Measurements from ENCODE around the gene CPNE4.
A peak's percentile ranks its signal among the peaks of the same experiment; 100 is the strongest.
"Not testable (repeated sequence)": the region's sequence is repeated elsewhere in the genome, so short reads cannot be mapped to it uniquely, and the experiment has no call there.

CPNE4 gene

GRCh38 chr3:132034486-132035464 is at the start of gene CPNE4:
CPNE4 (minus strand) TSS chr3:132035014.
- DNase-seq: peak; percentile 61

DNA sequence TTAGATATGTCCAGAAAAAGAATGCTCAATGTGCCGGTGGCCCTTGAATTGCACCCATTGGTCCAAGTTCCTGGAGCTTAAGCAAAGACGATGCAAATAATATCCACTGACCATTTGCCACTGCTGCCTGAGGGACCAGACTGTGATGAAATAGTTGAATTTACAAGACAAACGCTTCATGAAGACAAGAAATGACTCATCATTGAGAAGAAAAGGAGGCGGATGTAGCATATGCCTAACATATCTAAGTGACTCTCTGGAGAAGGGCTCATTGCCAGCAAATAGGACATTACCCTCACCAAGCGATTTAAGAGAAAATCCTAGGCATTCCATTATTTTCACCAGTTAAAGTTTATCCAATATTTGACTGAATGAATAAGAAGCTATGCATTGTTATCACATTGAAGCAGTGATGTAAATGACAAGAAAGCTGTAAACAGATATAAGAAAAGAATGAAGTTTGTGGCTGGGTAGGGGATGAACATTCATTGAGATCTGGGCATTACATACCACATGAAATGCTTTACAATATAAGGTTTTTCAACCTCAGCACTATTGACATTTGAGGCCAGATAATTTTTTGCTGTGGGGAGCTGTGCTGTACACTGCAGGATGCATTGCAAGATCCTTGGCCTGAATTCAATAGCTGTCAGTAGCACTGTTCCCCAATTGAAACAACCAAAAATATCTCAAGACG is 48.9 kb upstream of the CPNE4 start:
- no peak for DNase-seq

GRCh38 chr3:132083159-132083558 is 48.3 kb upstream of the CPNE4 start:
- DNase-seq: no peak

- DNase-seq: no peak
Measured at GRCh38 chr3:132079147-132079546, 44.3 kb upstream of the CPNE4 start.

DNA sequence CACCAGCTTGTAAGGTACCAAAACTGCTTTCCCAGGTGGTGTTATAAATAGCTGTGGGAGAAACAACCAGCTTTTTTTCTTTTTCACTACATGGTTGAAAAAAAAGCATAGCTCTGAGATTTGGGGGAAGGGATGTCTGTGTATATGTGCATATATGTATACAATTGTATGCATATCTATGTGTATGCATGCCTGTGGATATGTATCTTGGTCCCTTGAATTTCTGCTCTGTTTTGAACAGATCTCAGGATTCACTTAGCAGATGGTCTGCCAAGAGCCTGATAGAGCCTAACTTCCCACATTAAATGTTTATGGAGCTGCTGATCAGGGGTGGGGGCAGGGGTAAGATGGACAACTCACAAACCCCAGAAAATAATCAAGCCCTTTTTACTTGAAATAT is 39.0 kb upstream of the CPNE4 start:
- no peak for DNase-seq

DNA sequence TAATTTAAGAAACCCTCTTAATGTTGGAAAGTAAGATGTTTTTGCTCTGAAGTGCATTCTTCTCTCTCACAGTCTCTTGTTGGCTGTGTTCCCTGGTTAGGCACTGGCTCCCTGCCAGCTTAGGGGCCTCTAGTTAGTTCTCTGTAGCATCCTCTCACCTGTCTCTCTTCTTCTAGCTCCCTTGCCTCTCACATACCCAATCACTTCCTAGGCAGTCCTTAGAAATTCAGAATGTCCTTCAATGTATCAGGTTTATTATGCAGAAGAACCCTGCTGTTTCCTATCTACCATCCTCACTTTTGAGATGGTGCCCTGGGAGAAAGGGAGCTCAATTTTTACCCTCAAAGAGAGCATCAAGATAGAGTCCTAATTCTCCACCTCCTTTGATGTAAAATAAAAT is 36.2 kb upstream of the CPNE4 start:
- DNase-seq: no peak

- DNase-seq: no peak
Measured at GRCh38 chr3:132064114-132064513, 29.3 kb upstream of the CPNE4 start.

DNA sequence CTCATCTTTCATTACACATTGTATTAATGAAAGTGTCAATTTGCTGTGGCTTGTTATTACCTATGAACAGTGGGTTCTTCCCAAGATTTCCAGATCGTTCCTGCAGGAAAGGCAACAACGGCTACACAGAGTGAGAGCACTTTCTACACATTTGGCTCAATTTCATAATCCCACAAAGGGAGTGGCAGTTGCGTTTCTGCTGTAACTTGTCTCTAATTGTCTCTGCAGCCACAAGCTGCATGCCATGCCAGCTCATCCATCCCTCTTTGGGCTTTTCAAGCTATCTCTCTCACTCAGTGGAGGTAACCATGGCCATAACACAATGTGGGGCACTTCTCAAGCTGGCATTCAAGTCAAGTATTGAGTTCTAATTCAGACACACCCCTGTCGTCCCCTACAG is 27.7 kb upstream of the CPNE4 start:
- DNase-seq: no peak

DNA sequence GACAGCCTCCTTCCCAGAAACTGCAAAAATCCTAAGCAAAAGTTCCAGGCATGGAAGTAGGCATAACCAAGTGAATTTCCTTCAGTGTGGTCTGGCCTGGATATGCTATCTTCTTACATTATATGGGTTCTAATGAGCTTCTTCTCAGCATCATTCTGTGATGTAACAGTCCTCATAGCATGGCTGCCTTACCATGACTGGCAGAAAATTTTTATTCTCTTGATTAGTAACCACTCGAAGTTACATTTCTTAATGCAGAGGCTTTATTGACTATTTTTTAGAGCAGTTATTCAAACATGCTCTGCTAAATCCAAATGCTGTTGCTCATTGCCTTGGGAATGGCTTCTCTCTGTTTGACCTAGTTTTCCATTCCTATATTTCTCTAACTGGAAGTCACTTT is 21.1 kb upstream of the CPNE4 start:
- DNase-seq: no peak

- no peak for DNase-seq
Measured at GRCh38 chr3:132047209-132047608, 12.4 kb upstream of the CPNE4 start.

- DNase-seq: not testable (repeated sequence)
Measured at GRCh38 chr3:132044874-132045273, 10.1 kb upstream of the CPNE4 start.

GRCh38 chr3:132042681-132043080 is 7.9 kb upstream of the CPNE4 start:
- DNase-seq: no peak

DNA sequence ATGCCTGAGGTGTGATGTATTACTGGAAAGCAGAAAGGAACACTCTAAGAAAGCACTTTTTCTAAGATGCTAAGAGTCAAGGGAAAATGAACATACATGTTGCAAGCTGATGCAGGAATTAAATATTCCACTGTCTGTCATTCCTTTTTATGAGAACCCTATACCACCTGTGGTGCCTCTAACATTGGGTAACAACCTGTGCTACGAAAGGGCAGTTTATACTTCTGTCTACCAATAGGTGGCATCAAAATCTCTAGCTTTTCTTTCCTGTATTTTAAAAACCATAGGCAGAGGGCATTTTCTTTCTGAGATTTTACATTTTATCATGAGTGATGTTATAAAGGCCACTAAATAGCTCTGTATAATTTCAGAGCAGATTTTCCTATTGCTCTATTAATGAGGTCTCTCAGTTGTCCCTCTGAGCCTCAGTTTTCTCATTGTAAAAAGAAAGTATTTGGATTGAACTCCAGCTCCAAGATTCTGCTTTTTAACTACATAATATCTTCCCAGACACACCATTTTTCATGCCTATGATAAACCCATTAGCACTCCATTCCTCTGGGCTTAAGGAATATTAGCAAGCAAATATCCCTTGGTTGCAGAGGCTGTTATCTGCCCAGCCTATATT is 3.5 kb upstream of the CPNE4 start:
- no peak for DNase-seq

GRCh38 chr3:132037581-132037980 is 2.8 kb upstream of the CPNE4 start:
- no peak for DNase-seq

DNA sequence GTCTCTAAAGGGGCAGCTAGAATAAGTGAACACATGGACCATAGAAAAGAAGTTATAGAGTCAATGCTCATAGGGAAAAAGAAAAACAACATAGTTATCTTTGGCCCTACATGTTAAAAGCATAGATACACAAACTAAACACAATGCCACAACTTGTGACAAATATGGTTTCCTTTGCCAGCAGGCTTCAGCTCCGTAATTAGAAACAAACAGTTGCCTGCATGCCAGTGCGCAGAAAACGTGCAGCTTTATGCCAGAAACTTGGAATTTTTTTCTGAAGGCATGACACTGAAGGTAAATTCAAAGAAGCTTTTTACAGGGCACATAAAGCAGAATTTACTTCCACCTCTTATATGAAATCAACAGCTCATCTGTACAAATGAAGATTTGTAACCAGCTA is 2.2 kb upstream of the CPNE4 start:
- no peak for DNase-seq

- DNase-seq: no peak
Measured at GRCh38 chr3:132034097-132034485, 723 bp downstream of the CPNE4 start.

DNA sequence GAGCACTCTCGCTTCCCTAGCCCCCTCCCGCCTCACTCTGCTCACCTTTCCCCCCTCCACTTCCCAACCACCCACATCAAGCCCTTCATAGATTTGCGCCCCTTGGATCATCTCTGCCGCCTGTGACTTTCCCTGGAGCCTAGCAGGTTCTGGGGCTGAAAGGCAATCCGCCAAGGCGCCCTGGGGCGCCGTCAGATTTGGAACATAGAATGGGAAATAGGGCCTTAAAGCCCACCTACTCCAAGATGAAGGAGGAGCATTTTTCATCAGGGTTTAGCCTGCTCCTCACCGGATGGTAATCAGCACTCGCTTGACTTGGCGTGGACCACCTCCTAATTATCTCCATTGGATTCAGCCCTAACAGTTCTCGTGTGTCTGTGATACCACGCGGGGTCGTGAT is 1.3 kb downstream of the CPNE4 start:
- DNase-seq: no peak

GRCh38 chr3:132032959-132033358 is 1.9 kb downstream of the CPNE4 start:
- DNase-seq: no peak

- DNase-seq: peak; percentile 65
Measured at GRCh38 chr3:132029182-132029902, 5.5 kb downstream of the CPNE4 start.

- DNase-seq: no peak
Measured at GRCh38 chr3:132022914-132023313, 11.9 kb downstream of the CPNE4 start.

DNA sequence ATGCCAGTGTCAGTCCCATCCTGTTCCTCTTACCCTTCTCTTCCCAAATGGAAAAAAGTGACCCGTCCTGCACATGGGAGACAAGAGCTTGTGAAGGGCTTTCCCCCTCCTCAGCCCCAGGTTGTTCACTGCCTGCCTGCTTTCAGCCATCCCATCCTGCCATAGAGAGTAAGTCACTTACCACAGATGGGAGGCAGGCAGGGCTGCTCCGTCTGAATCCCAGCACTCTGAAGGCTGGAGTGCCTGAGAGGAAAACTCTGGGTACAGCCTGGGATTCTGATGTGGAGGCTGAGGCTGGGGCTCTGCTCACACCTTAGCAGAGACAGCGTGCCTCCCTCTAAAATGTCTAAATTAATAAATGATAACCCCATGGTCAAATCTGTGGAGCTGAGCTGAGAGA is 14.8 kb downstream of the CPNE4 start:
- no peak for DNase-seq

GRCh38 chr3:132017137-132017536 is 17.7 kb downstream of the CPNE4 start:
- no peak for DNase-seq
